ENCODE measurements around the gene TSEN54.

GRCh38 chr17:75500419-75501216 lies 15.7 kb upstream of the TSEN54 start:
- TF ChIP-seq CTCF (conservative IDR thresholded peaks at IDR 0.05; ENCODE audit: low read length) (no peak), EZH2phosphoT487 (IDR thresholded peaks at IDR 0.05; ENCODE audit: borderline replicate concordance, low read depth, low read length) (no peak)

Data from OCI-LY7 (cell line).